IPS-20b (cell line): ENCODE measurements around the gene TBCD.
"Not testable (repeated sequence)": the region's sequence is repeated elsewhere in the genome, so short reads cannot be mapped to it uniquely, and the experiment has no call there.

ENCODE experiments used
- H3K27ac ChIP-seq: one replicate; pipeline ENCODE4 v1.5.1; 2013; ENCODE audit warnings: low read length
- H3K27me3 ChIP-seq: 2 replicates; pipeline ENCODE4 v1.6.1; 2013; ENCODE audit warnings: mild to moderate bottlenecking, low read length, inconsistent platforms; ENCODE audit not compliant: insufficient read depth
- H3K36me3 ChIP-seq: 2 replicates; pipeline ENCODE4 v1.6.1; 2013; ENCODE audit warnings: low read depth, mild to moderate bottlenecking, inconsistent platforms, low read length, moderate library complexity; ENCODE audit not compliant: insufficient read depth
- H3K4me1 ChIP-seq: 2 replicates; pipeline ENCODE4 v1.6.1; 2013; ENCODE audit warnings: mild to moderate bottlenecking, control low read depth, inconsistent platforms, low read length, moderate library complexity; ENCODE audit not compliant: insufficient read depth
- H3K4me3 ChIP-seq: 2 replicates; pipeline ENCODE4 v1.5.1; 2013; ENCODE audit warnings: mild to moderate bottlenecking, low read length, inconsistent platforms
- H3K9ac ChIP-seq: 2 replicates; pipeline ENCODE4 v1.6.1; 2013; ENCODE audit warnings: low read depth, mild to moderate bottlenecking, inconsistent platforms, low read length, moderate library complexity
- H3K9me3 ChIP-seq: 2 replicates; pipeline ENCODE4 v1.6.1; 2013; ENCODE audit warnings: mild to moderate bottlenecking, low read depth, low read length, inconsistent platforms; ENCODE audit not compliant: insufficient read depth

The TBCD gene

DNA sequence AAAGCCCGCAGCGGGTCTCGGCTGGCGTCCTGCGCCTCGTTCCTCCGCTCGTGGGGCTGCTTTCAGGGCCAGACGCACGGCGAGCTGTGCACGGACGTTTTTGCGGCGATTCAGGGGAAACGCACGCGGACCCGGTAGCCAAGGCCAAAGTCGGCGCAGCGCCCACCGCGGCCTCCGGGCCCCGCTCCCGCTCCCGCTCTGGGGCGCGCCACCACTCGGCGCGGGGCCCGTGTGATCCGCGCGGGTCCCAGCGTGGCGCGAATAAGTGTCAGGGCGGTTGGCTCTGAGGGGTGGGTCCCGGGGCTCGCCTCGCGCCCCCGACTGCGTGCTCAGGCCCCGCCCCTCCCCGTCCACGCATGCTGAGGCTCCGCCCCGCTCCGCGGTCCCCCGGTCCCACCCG, 694 bp upstream of the TBCD start:
- no peak overlapping the region for H3K9ac ChIP-seq
- no peak overlapping the region for H3K27ac ChIP-seq
- peak overlapping the region; percentile 57; the same call in 1 of the 2 replicates for H3K4me3 ChIP-seq
- peaks cover 10% of the 10 kb centered on the region for H3K4me1 ChIP-seq
- peaks cover 2% of the 10 kb centered on the region; the same call in 1 of the 2 replicates for H3K36me3 ChIP-seq
- H3K9me3 ChIP-seq, result peaks cover 3% of the 10 kb centered on the region; the same call in 1 of the 2 replicates
- peaks cover 7% of the 10 kb centered on the region for H3K27me3 ChIP-seq

DNA sequence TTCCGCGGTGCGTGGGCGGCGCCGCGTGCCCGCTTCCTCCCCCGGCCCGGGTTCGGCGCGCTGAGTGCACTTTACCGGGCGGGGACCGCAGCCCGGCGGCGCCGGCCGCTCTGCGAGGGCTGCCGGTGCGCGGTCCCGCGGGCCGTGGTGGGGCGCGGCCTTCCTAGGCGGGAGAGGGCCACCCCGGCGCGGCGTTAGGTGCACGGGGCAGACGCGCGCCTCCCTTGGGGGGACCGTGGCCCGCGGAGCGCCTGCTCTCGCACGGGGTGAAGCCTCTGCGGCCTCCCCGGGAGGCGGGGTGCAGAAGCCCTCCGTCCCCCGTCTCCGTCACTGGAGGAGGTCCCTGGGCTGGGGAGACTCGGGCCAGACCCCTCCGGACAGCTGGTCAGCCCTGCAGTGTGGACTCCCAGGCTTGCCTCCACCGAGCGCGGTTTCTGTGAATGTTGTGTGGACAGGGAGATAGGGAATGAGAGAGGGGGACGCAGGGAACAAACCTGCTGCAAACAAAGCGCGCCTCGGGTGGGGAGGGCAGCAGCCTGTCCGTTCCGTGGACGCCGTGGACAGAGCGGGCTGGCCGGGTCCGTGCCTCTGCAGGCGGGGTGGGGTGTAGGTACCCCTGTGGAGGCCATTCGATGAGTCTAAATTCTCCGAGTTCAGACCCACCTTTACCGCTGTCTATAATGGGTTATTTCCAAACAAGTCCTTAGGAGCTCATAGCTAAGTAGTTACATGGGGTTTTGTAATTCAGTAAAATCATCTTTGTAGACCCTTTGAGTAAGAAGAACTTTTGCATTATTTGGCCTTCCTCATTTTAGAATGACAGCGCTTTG, 721 bp downstream of the TBCD start:
- H3K36me3 ChIP-seq, result peaks cover 15% of the 10 kb centered on the region; the same call in 1 of the 2 replicates
- peaks cover 11% of the 10 kb centered on the region for H3K4me1 ChIP-seq
- H3K27me3 ChIP-seq, result peaks cover 7% of the 10 kb centered on the region
- no peaks in the 10 kb centered on the region for H3K9me3 ChIP-seq
- H3K27ac ChIP-seq, result no peak overlapping the region
- H3K9ac ChIP-seq, result peak overlapping the region; percentile 75; the same call in 1 of the 2 replicates
- H3K4me3 ChIP-seq, result peak overlapping the region; percentile 89

DNA sequence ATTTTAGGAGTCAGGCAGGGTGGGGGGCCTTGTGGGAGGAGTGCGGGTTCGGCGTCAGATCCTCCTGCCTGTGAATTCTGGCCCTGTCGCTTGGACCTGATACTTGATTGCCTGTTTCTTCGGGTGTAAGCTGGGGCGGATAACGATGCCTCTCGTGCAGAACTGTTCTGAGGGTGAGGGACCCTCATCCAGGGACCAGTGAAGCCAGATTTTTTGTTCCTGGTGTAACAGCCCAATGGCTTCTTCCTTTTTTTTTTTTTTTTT, 1.3 kb downstream of the TBCD start:
- H3K27ac ChIP-seq, result no peak overlapping the region
- peaks cover 11% of the 10 kb centered on the region for H3K4me1 ChIP-seq
- peaks cover 7% of the 10 kb centered on the region for H3K27me3 ChIP-seq
- H3K9me3 ChIP-seq, result no peaks in the 10 kb centered on the region
- peaks cover 15% of the 10 kb centered on the region; the same call in 1 of the 2 replicates for H3K36me3 ChIP-seq
- H3K4me3 ChIP-seq, result peak overlapping the region; percentile 89
- H3K9ac ChIP-seq, result no peak overlapping the region; the same call in 1 of the 2 replicates

DNA sequence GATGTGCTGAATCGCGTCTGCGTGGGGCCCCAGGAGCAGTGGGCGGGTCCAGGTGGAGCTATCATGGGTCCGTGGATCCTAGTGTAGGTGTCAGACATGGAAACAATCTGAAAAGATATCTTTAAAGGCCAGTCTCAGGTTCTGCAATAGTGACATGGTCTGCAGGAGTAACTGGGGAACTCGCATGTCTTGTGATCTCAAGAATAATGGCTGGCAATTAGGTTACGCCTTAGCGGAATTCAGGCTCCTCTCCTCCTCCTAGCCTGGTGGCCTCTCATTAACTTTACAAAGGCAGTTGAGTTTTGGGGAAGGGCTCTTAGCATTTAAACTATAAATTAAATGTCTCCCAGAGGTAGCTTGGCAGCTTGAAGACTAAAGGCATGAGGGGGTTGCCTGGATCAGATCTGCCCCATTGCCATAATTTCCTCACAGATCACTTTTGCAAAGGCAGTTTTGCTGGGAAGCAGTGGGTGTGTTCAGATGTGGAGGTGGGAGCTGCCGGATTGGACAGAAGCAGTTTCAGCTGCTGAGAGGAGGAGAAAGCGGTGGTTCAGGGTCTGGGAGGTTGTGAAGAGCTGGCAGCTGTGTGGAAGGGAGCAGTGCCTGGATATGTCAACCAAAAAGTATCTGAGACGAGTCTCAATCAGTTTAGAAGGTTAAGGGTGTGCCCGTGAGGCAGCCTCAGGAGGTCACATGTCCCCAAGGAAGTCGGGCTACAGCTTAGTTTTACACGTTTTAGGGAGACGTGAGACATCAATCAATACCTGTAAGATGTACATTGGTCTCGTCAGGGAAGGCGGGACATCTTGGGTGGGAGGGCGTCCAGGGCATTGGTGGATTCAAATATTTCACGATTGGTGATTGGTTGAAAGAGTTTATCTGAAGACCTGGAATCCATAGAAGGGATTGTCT, 2.7 kb downstream of the TBCD start:
- Histone ChIP-seq H3K36me3 (peaks cover 15% of the 10 kb centered on the region; the same call in 1 of the 2 replicates), H3K9me3 (no peaks in the 10 kb centered on the region), H3K4me3 (peak overlapping the region; percentile 59), H3K27me3 (peaks cover 7% of the 10 kb centered on the region), H3K4me1 (peaks cover 11% of the 10 kb centered on the region), H3K27ac (peak overlapping the region; percentile 1), H3K9ac (peak overlapping the region; percentile 75; the same call in 1 of the 2 replicates)

DNA sequence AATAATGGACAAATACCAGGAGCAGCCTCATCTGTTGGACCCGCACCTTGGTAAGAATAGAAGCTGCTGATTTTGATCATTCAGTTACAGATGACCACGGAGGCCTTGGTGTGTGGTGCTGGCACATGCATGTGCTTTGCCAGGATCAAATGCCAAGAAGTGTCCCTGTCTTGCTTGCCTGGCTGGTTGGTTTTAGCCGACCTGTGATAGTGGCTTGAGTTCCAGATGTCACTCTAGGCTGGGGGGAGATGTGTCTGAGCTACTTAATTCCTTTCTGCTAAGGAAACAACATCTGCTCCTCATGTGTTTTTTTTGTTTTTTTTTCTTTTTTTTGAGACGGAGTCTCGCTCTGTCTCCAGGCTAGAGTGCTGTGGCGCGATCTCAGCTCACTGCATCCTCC, 4.3 kb downstream of the TBCD start:
- H3K27ac ChIP-seq, result no peak overlapping the region
- H3K36me3 ChIP-seq, result peaks cover 28% of the 10 kb centered on the region; the same call in 1 of the 2 replicates
- peaks cover 11% of the 10 kb centered on the region for H3K4me1 ChIP-seq
- H3K4me3 ChIP-seq, result no peak overlapping the region
- H3K9ac ChIP-seq, result peak overlapping the region; percentile 75
- no peaks in the 10 kb centered on the region for H3K27me3 ChIP-seq
- H3K9me3 ChIP-seq, result no peaks in the 10 kb centered on the region

DNA sequence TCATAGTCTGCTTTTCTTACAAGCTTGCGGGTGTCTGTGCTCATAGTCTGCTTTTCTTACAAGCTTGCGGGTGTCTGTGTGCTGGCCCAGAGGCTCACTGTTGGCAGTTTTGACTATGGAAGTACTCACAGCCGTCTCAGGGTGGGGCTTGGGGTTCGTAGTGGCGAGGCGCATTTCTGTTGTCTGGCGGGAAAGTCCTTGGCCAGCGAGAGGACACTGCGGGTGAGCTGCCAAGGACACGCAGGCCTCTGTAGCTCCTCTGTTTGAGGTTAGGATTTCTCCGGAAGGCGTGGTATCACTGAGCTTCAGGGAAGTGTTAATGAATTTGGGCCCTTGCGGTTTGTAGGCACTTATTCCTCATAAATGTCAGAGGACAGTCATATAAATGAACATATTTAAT, 13.5 kb downstream of the TBCD start:
- Histone ChIP-seq H3K27ac (no peak overlapping the region), H3K9me3 (no peaks in the 10 kb centered on the region), H3K36me3 (peaks cover 80% of the 10 kb centered on the region)

DNA sequence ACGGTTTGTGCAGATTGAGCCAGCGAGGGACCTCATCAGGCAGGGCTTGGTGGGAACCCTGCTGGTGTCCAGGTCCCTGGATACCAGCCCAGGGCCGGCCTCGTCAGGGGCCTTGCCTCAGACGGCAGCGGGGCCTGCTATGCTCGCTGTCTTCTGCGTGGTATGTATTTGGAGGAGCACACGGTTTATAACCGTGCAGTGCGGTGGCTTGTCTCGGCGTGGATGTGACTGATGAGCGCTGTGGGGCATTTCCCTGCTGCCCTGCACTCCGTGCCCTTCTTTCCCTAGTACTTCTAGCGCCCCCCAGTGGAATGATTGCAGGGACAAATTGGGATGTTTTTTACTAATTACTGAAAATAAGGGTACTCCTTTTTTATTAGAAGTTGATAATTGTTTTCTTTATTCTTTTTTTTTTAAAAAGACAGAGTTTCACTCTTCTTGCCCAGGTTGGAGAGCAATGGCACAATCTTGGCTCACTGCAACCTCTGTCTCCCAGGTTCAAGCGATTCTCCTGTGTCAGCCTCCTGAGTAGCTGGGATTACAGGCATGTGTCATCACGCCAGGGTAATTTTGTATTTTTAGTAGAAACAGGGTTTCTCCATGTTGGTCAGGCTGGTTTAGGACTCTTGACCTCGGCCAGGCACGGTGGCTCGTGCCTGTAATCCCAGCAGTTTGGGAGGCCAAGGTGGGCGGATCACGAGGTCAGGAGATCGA, 15.3 kb downstream of the TBCD start:
- no peaks in the 10 kb centered on the region for H3K27me3 ChIP-seq
- H3K9ac ChIP-seq, result no peak overlapping the region
- no peaks in the 10 kb centered on the region for H3K4me1 ChIP-seq
- no peaks in the 10 kb centered on the region for H3K9me3 ChIP-seq
- no peak overlapping the region for H3K4me3 ChIP-seq
- no peak overlapping the region for H3K27ac ChIP-seq
- peaks cover 88% of the 10 kb centered on the region for H3K36me3 ChIP-seq

More for the DNA sequence above, 13.5 kb downstream of the TBCD start:
- no peaks in the 10 kb centered on the region for H3K4me1 ChIP-seq
- H3K9ac ChIP-seq, result no peak overlapping the region
- no peaks in the 10 kb centered on the region for H3K27me3 ChIP-seq
- H3K4me3 ChIP-seq, result no peak overlapping the region

DNA sequence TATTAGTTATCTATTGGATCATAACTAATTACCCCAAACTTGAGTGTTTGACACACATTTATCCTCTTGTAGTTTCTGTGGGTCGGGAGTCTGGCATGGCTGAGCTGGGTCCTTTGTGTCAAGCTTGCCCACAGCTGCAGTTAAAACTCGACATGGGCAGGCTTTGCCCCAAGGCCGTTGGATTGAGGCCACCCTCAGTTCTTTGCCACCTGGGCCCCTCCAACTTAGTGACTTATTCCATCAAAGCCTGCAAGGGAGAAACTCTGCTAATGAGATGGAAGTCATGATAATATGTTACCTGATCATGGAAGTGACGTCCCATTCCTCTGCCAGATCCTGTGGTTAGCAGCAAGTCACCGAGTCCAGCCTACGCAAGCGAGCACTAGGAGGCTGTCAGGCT, 17.2 kb downstream of the TBCD start:
- no peak overlapping the region for H3K27ac ChIP-seq
- no peaks in the 10 kb centered on the region for H3K9me3 ChIP-seq
- no peak overlapping the region for H3K4me3 ChIP-seq
- no peaks in the 10 kb centered on the region for H3K27me3 ChIP-seq
- H3K4me1 ChIP-seq, result no peaks in the 10 kb centered on the region
- H3K36me3 ChIP-seq, result peaks cover 83% of the 10 kb centered on the region
- H3K9ac ChIP-seq, result no peak overlapping the region

DNA sequence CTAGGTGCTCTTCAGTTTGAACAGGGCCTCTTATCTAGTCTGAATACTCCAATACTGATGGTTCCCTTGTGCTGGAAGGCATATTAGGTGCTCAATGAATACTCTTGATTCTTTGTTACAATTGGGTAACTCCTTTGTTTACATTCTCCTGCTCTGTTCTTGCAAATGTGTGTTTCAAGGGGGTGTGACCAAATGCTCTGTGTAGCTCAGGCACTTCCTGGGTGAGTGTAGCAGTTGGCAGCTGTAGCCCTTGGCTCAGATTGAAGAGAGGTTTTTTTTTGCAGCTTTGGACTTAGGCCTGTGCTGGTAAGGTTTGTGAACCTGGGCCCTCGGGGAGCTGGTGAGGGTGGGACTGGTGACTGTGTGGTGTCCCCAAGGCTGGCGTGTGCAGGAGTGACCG, 20.2 kb downstream of the TBCD start:
- Histone ChIP-seq H3K27me3 (no peaks in the 10 kb centered on the region), H3K9me3 (no peaks in the 10 kb centered on the region), H3K4me3 (no peak overlapping the region), H3K36me3 (peaks cover 73% of the 10 kb centered on the region), H3K27ac (no peak overlapping the region), H3K4me1 (no peaks in the 10 kb centered on the region), H3K9ac (no peak overlapping the region)

DNA sequence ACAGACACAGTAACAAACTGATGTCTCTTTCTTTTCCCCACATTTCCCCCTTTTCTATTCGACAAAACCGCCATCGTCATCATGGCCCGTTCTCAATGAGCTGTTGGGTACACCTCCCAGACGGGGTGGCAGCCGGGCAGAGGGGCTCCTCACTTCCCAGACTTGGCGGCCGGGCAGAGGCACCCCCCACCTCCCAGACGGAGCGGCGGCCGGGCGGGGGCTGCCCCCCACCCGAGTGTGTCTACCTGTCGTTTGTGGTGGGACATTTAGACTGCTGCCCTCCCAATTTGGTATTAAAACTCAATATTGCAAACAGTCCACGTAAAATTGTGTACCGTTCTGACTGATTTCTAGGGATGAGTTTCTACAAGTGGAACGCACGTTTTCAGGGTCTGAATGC, 22.6 kb downstream of the TBCD start:
- not testable (repeated sequence) for H3K4me3 ChIP-seq, H3K4me1 ChIP-seq, H3K27ac ChIP-seq, H3K27me3 ChIP-seq, H3K9ac ChIP-seq, H3K9me3 ChIP-seq
- peaks cover 54% of the 10 kb centered on the region for H3K36me3 ChIP-seq

DNA sequence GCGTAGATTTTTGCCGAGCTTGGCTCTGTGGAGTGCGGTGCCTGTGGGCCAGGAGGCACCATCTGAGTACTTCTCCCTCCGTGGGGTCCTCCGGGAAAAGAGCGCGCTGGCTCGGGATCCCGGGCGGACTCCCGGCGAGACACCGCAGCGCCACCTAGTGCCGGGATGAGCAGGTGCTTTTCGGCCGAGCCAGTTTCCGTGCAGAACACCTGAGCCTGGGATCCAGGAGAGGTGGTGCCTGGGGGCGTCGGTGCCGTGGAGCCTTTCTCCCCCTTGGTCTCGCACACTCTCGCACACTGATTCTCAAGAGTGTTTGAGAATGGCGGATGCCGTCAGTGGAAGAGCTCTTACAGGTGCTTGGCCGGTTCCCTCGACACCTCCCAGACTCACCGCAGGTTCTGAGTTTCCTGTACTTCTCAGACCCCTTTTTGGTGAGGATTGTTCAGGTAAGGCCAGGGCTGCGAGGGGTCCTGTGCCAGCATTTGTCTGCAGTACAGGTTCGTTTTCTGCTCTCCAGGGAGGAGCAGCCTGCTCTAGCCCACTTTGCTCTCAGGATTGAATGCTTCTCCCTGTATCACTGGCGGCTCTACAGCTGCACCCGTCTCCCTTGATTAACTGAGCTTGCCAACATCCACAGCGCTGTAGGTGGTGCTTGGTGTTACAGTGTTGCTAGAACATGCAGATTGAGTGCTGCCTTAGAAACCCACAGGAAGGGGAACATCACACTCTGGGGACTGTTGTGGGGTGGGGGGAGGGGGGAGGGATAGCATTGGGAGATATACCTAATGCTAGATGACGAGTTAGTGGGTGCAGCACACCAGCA, 23.3 kb downstream of the TBCD start:
- Histone ChIP-seq H3K9me3 (no peaks in the 10 kb centered on the region), H3K4me3 (no peak overlapping the region), H3K27me3 (no peaks in the 10 kb centered on the region), H3K9ac (no peak overlapping the region), H3K4me1 (no peaks in the 10 kb centered on the region), H3K36me3 (peaks cover 47% of the 10 kb centered on the region), H3K27ac (no peak overlapping the region)
